Measurements from ENCODE around the gene DNAI2. TPM values are rescaled to one million over a fixed set of nuclear protein-coding genes. Genes with fewer than 3 reads are reported as not detected.

The DNAI2 gene
- total and polyA plus RNA-seq, 4 donors, result 4.1 to 14.2 (median 6.7) TPM

DNA sequence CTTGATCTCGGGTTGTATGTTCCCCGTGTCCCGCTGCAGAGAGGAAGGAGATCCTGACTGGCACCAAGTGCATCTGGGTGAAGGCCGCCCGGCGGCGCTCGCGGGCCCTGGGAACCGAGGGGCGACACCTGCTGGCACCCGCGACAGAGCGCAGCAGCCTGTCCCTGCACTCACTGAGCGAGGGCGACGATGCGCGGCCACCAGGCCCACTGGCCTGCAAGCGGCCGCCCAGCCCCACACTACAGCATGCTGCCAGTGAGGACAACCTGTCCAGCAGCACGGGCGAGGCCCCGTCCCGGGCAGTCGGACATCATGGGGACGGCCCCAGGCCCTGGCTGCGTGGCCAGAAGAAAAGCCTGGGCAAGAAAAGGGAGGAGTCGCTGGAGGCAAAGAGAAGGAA lies 80.1 kb downstream of the DNAI2 start:
- H3K9me3 ChIP-seq (ENCODE audit: control insufficient read depth in 4 of 4, insufficient read depth in 3 of 4, low read length in 3 of 4), result peaks cover 0 to 6% (median 0%) of the 10 kb centered on the region in 4 donors

DNA sequence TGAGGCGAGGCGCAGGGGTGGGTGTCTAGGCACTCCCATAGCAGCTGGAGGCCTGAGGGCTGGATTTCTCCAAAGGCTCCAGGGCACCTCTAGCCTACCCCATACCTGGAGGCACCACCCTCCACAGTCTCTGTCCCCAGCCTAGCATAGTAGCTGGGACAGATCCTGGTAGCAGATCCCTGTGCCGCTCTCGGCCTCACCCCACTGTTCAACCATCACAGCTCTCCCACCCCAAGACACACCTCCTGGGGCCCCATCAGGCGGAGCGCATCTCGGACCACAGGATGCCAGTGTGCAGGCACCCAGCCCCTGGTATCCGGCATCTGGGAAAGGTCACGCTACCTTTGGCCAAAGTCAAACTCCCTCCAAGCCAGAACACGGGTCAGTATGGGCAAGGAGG lies 80.5 kb downstream of the DNAI2 start:
- peaks cover 44 to 69% (median 57%) of the 10 kb centered on the region in 3 donors for H3K27me3 ChIP-seq (ENCODE audit: control insufficient read depth in 3 of 3, insufficient read depth in 3 of 3, low read length in 2 of 3)
- TF ChIP-seq, protein P1, sequence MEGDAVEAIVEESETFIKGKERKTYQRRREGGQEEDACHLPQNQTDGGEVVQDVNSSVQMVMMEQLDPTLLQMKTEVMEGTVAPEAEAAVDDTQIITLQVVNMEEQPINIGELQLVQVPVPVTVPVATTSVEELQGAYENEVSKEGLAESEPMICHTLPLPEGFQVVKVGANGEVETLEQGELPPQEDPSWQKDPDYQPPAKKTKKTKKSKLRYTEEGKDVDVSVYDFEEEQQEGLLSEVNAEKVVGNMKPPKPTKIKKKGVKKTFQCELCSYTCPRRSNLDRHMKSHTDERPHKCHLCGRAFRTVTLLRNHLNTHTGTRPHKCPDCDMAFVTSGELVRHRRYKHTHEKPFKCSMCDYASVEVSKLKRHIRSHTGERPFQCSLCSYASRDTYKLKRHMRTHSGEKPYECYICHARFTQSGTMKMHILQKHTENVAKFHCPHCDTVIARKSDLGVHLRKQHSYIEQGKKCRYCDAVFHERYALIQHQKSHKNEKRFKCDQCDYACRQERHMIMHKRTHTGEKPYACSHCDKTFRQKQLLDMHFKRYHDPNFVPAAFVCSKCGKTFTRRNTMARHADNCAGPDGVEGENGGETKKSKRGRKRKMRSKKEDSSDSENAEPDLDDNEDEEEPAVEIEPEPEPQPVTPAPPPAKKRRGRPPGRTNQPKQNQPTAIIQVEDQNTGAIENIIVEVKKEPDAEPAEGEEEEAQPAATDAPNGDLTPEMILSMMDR (IDR thresholded peaks at IDR 0.05; ENCODE audit: control extremely low read depth, extremely low read depth), result no peak
- H3K4me1 ChIP-seq (ENCODE audit: control insufficient read depth in 5 of 5, insufficient read depth in 5 of 5, low read length in 5 of 5), result peaks cover 0 to 7% (median 0%) of the 10 kb centered on the region in 5 donors
- no peak overlapping the region for H3K27ac ChIP-seq (ENCODE audit: low read depth in 1 of 2, low read length in 1 of 2)
- H3K36me3 ChIP-seq (ENCODE audit: control insufficient read depth in 4 of 4, insufficient read depth in 4 of 4, low read length in 4 of 4), result no peaks in the 10 kb centered on the region
- H3K9ac ChIP-seq (ENCODE audit: insufficient read depth in 1 of 2, low read length in 2 of 2), result no peak overlapping the region
- peaks cover 0 to 6% (median 0%) of the 10 kb centered on the region in 4 donors for H3K9me3 ChIP-seq (ENCODE audit: control insufficient read depth in 4 of 4, insufficient read depth in 3 of 4, low read length in 3 of 4)
- H3K4me3 ChIP-seq, result no peak overlapping the region
- ATAC-seq (ENCODE audit: insufficient read depth, low FRiP score) (no peak), DNase-seq (no peak)
- WGBS, 2 donors, result 81 to 87% methylated on average over 10 of the region's 10 CpGs

More for the DNA sequence above, 80.1 kb downstream of the DNAI2 start:
- TF ChIP-seq, protein P1 (IDR thresholded peaks at IDR 0.05; ENCODE audit: control extremely low read depth, extremely low read depth), result peak; percentile 18
- Histone ChIP-seq H3K36me3 (ENCODE audit: control insufficient read depth in 4 of 4, insufficient read depth in 4 of 4, low read length in 4 of 4) (no peaks in the 10 kb centered on the region), H3K27me3 (ENCODE audit: control insufficient read depth in 3 of 3, insufficient read depth in 3 of 3, low read length in 2 of 3) (peaks cover 44 to 73% (median 57%) of the 10 kb centered on the region in 3 donors), H3K27ac (ENCODE audit: low read depth in 1 of 2, low read length in 1 of 2) (no peak overlapping the region), H3K4me3 (no peak overlapping the region), H3K9ac (ENCODE audit: insufficient read depth in 1 of 2, low read length in 2 of 2) (no peak overlapping the region), H3K4me1 (ENCODE audit: control insufficient read depth in 5 of 5, insufficient read depth in 5 of 5, low read length in 5 of 5) (peaks cover 0 to 7% (median 0%) of the 10 kb centered on the region in 5 donors)
- DNase-seq, result peak in 2 of 3 donors; percentile 42 to 52
- no peak for ATAC-seq (ENCODE audit: insufficient read depth, low FRiP score)
- WGBS, 2 donors, result 7 to 10% methylated on average over 29 of the region's 29 CpGs

DNA sequence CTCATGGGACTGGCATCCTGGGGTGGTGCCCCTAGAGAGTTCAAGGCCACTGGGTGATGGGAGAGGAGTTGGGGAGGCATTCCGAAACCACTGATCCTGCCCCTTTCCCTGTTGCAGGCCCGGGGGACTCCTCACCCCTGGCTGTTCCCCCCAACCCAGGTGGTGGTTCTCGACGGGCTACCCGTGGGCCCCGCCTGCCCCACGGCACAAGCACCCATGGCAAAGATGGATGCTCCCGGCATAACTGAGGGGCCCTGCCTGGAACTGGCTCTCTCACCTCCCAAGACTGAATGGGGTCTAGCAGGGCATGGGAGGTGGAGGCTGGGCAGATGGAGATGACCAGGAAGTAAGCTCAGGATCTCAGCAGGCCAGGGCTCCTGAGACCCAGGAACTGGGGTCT lies 81.0 kb downstream of the DNAI2 start:
- 80 to 92% methylated on average over 8 of the region's 8 CpGs for WGBS, 2 donors
- Histone ChIP-seq H3K27me3 (ENCODE audit: control insufficient read depth in 3 of 3, insufficient read depth in 3 of 3, low read length in 2 of 3) (peaks cover 45 to 69% (median 57%) of the 10 kb centered on the region in 3 donors), H3K4me3 (no peak overlapping the region), H3K9me3 (ENCODE audit: control insufficient read depth in 4 of 4, insufficient read depth in 3 of 4, low read length in 3 of 4) (peaks cover 0 to 10% (median 0%) of the 10 kb centered on the region in 4 donors), H3K9ac (ENCODE audit: insufficient read depth in 1 of 2, low read length in 2 of 2) (no peak overlapping the region), H3K36me3 (ENCODE audit: control insufficient read depth in 4 of 4, insufficient read depth in 4 of 4, low read length in 4 of 4) (no peaks in the 10 kb centered on the region), H3K4me1 (ENCODE audit: control insufficient read depth in 5 of 5, insufficient read depth in 5 of 5, low read length in 5 of 5) (peaks cover 0 to 7% (median 0%) of the 10 kb centered on the region in 5 donors), H3K27ac (ENCODE audit: low read depth in 1 of 2, low read length in 1 of 2) (no peak overlapping the region)
- TF ChIP-seq, protein P1 (IDR thresholded peaks at IDR 0.05; ENCODE audit: control extremely low read depth, extremely low read depth), result no peak
- DNase-seq (no peak), ATAC-seq (ENCODE audit: insufficient read depth, low FRiP score) (no peak)

Measured in lung (tissue), 12 donors.